SK-N-SH (cell line): ENCODE results near the gene SMARCE1. TPM values are rescaled to one million over a fixed set of nuclear protein-coding genes. Genes with fewer than 3 reads are reported as not detected.

ENCODE experiments used
- CTCF ChIA-PET: fragments of 300-600, 350-600 bp; formaldehyde crosslinking; extraction: SDS; loops from one replicate; lab custom pipeline; 2021; lab: Yijun Ruan, JAX
- POLR2A ChIA-PET: fragments of 350-600 bp; sonication (Branson Sonifier 250); formaldehyde crosslinking; extraction: SDS; loops from one replicate; lab custom pipeline; 2020; ENCODE audit warnings: antibody characterized with exemption, inconsistent platforms; lab: Yijun Ruan, JAX
- DNase-seq: peaks from one replicate; pipeline ENCODE4 v3.0.0; 2012
- H2AFZ ChIP-seq: fragments of 200-600 bp; sonication (generic); 2 replicates; pipeline ENCODE4 v1.8.1; 2016; ENCODE audit warnings: antibody characterized with exemption, mild to moderate bottlenecking, low read depth
- H3F3A ChIP-seq: fragments of 200-600 bp; sonication (generic); replicated peaks from 2 replicates; pipeline ENCODE3; 2016; ENCODE audit warnings: antibody characterized with exemption, mild to moderate bottlenecking; ENCODE audit not compliant: insufficient read depth
- H3K27ac ChIP-seq, 2 experiments: fragments of 200-500 bp in 1 of 2; fragments of 200-600 bp in 1 of 2; sonication (Bioruptor generic) in 1 of 2; sonication (generic), shearing (Covaris generic) in 1 of 2; 2 replicates each; pipeline versions ENCODE4 v1.5.1 to v1.6.1; 2014 to 2016; ENCODE audit warnings: low read depth in 2 of 2, inconsistent platforms in 1 of 2, low read length in 1 of 2, mild to moderate bottlenecking in 1 of 2, mixed read lengths in 1 of 2
- H3K27me3 ChIP-seq: fragments of 200-600 bp; sonication (generic), shearing (Covaris generic); 2 replicates; pipeline ENCODE4 v1.6.1; 2016; ENCODE audit warnings: mixed run types; ENCODE audit not compliant: insufficient read depth
- H3K36me3 ChIP-seq, 2 experiments: fragments of 200-500 bp in 1 of 2; fragments of 200-600 bp in 1 of 2; sonication (Bioruptor generic) in 1 of 2; sonication (generic) in 1 of 2; replicated peaks in 1 of 2; 2 replicates each; pipeline versions ENCODE3 to v1.5.1; 2014 to 2016; ENCODE audit warnings: low read length in 1 of 2, mild to moderate bottlenecking in 1 of 2; ENCODE audit not compliant: insufficient read depth in 2 of 2, control insufficient read depth in 1 of 2
- H3K4me1 ChIP-seq, 2 experiments: fragments of 200-500 bp in 1 of 2; fragments of 200-600 bp in 1 of 2; sonication (Bioruptor generic) in 1 of 2; sonication (generic), shearing (Covaris generic) in 1 of 2; 2 replicates each; pipeline versions ENCODE4 v1.5.1 to v1.6.1; 2014 to 2016; ENCODE audit warnings: low read depth in 1 of 2, low read length in 1 of 2, mixed run types in 1 of 2; ENCODE audit not compliant: insufficient read depth in 2 of 2, control insufficient read depth in 1 of 2
- H3K4me2 ChIP-seq: fragments of 200-600 bp; sonication (generic), shearing (Covaris generic); 2 replicates; pipeline ENCODE4 v1.6.1; 2017; ENCODE audit warnings: mixed run types
- H3K4me3 ChIP-seq, 2 experiments: fragments of 200-500 bp in 1 of 2; fragments of 200-600 bp in 1 of 2; sonication (Bioruptor generic) in 1 of 2; sonication (generic), shearing (Covaris generic) in 1 of 2; 2 replicates each; pipeline versions ENCODE4 v1.5.1 to v1.8.1; 2014 to 2016; ENCODE audit warnings: low read depth in 2 of 2, inconsistent platforms in 1 of 2, low read length in 1 of 2, mild to moderate bottlenecking in 1 of 2, mixed read lengths in 1 of 2, moderate library complexity in 1 of 2
- H3K79me2 ChIP-seq: fragments of 200-600 bp; sonication (generic); 2 replicates; pipeline ENCODE4 v1.8.1; 2017; ENCODE audit warnings: mild to moderate bottlenecking; ENCODE audit not compliant: insufficient read depth
- H3K9ac ChIP-seq: fragments of 200-600 bp; sonication (generic); 2 replicates; pipeline ENCODE4 v1.6.1; 2017; ENCODE audit warnings: mixed run types
- H3K9me2 ChIP-seq: fragments of 200-600 bp; sonication (generic); 2 replicates; pipeline ENCODE4 v1.6.1; 2017; ENCODE audit warnings: mixed run types
- H3K9me3 ChIP-seq: fragments of 200-600 bp; sonication (generic); 2 replicates; pipeline ENCODE4 v1.6.1; 2017; ENCODE audit warnings: mixed run types, mild to moderate bottlenecking, moderate library complexity
- H4K20me1 ChIP-seq: fragments of 200-600 bp; sonication (generic); 2 replicates; pipeline ENCODE4 v1.6.1; 2017; ENCODE audit warnings: mild to moderate bottlenecking, mixed run types; ENCODE audit not compliant: insufficient read depth
- CHD2 ChIP-seq: fragments of 150-350 bp; IDR thresholded peaks from 2 replicates; pipeline ENCODE4 v1.6.1; 2018; ENCODE audit warnings: low read length; ENCODE audit not compliant: partially characterized antibody
- ELF1 ChIP-seq: IDR thresholded peaks from 2 replicates; pipeline ENCODE4 v1.4.0; 2012
- FOSL2 ChIP-seq: IDR thresholded peaks from 2 replicates; pipeline ENCODE4 v1.4.0; 2012; ENCODE audit warnings: low read depth, mild to moderate bottlenecking, moderate library complexity, borderline replicate concordance
- MAX ChIP-seq: IDR thresholded peaks from 2 replicates; pipeline ENCODE4 v1.4.0; 2012; ENCODE audit warnings: low read depth
- MXI1 ChIP-seq: IDR thresholded peaks from 2 replicates; pipeline ENCODE4 v1.6.1; 2012; ENCODE audit warnings: mild to moderate bottlenecking, low read depth, low read length, improper control_type of control experiment
- NFIC ChIP-seq: IDR thresholded peaks from 2 replicates; pipeline ENCODE4 v1.4.0; 2012; ENCODE audit warnings: borderline replicate concordance
- RCOR1 ChIP-seq: fragments of 150-350 bp; IDR thresholded peaks from 2 replicates; pipeline ENCODE4 v1.6.1; 2017; ENCODE audit warnings: antibody characterized with exemption, low read length
- SMC3 ChIP-seq: IDR thresholded peaks from 2 replicates; pipeline ENCODE4 v1.6.1; 2012; ENCODE audit warnings: low read depth, low read length, improper control_type of control experiment
- WGBS: methylation state at CpG from one replicate; pipeline ENCODE4 v1.1.6; 2017; ENCODE audit warnings: low lambda C conversion rate; 5-methylcytosine and 5-hydroxymethylcytosine counted together
- polyA plus RNA-seq, 3 experiments: library from polyadenylated mRNA; depleted of rRNA; stranded (reverse); fragments of >200 nt; gene quantifications; 2 replicates each; pipeline ENCODE4 v1.2.3, GENCODE V29; 2012
- TF ChIP-seq, protein P1 (sequence below): IDR thresholded peaks from 2 replicates; pipeline ENCODE4 v1.6.1; 2012; ENCODE audit warnings: mild to moderate bottlenecking, low read depth, low read length, moderate library complexity
- TF ChIP-seq, protein P2 (sequence below): fragments of 150-350 bp; IDR thresholded peaks from 2 replicates; pipeline ENCODE4 v1.6.1; 2017; ENCODE audit warnings: antibody characterized with exemption, low read length, low read depth, borderline replicate concordance
- TF ChIP-seq, protein P3 (sequence below): IDR thresholded peaks from 2 replicates; pipeline ENCODE4 v1.4.0; 2012; ENCODE audit warnings: low read depth, borderline replicate concordance

SMARCE1 gene
- polyA plus RNA-seq, 1 of the 3 experiments (the other 2 are of a cell fraction), result 45.9 TPM

DNA sequence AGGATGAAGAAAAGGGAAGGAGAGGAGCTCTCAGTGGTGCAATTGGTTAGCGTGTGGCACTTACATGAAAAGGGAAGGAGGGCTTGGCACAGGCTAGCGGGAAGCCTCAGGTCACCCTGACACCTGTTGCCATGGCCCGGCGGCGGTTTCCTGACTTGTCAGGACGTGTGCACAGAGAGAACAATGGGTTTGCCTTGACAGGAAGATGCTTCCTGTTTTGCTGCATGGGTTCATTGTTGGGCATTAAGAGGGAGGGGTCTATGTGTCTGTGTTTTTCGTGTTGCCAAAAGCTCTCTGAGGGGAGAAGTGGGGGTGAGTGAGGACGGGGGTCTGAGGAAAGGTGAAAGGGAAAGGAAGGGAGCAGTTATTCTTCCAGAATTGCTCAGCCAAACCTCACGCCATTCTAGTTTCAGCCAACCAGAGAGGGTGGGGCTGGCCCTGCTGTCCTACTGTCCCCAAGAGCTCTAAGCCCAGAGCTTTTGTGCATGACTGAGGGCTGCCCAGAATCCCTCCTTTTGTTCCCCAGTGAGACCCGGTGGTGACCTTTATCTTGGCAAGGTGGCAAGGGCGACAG is 65.2 kb downstream of the SMARCE1 start:
- no peak overlapping the region for H3K27ac ChIP-seq
- H4K20me1 ChIP-seq, result no peaks in the 10 kb centered on the region
- H3K9me3 ChIP-seq, result no peaks in the 10 kb centered on the region
- no peak overlapping the region for H3K4me2 ChIP-seq
- no peaks in the 10 kb centered on the region for H3F3A ChIP-seq
- no peak overlapping the region for H3K9ac ChIP-seq
- CTCF ChIA-PET, result no interaction called here
- H3K9me2 ChIP-seq, result no peaks in the 10 kb centered on the region
- WGBS, result 19% methylated on average over 11 of the region's 11 CpGs
- no peaks in the 10 kb centered on the region for H3K36me3 ChIP-seq
- no peak for DNase-seq
- H3K27me3 ChIP-seq, result no peaks in the 10 kb centered on the region; the same call in 1 of the 2 replicates
- no peak overlapping the region for H2AFZ ChIP-seq
- TF ChIP-seq MAX (no peak), FOSL2 (no peak), ELF1 (no peak), CHD2 (no peak), RCOR1 (no peak)
- TF ChIP-seq, protein P1, sequence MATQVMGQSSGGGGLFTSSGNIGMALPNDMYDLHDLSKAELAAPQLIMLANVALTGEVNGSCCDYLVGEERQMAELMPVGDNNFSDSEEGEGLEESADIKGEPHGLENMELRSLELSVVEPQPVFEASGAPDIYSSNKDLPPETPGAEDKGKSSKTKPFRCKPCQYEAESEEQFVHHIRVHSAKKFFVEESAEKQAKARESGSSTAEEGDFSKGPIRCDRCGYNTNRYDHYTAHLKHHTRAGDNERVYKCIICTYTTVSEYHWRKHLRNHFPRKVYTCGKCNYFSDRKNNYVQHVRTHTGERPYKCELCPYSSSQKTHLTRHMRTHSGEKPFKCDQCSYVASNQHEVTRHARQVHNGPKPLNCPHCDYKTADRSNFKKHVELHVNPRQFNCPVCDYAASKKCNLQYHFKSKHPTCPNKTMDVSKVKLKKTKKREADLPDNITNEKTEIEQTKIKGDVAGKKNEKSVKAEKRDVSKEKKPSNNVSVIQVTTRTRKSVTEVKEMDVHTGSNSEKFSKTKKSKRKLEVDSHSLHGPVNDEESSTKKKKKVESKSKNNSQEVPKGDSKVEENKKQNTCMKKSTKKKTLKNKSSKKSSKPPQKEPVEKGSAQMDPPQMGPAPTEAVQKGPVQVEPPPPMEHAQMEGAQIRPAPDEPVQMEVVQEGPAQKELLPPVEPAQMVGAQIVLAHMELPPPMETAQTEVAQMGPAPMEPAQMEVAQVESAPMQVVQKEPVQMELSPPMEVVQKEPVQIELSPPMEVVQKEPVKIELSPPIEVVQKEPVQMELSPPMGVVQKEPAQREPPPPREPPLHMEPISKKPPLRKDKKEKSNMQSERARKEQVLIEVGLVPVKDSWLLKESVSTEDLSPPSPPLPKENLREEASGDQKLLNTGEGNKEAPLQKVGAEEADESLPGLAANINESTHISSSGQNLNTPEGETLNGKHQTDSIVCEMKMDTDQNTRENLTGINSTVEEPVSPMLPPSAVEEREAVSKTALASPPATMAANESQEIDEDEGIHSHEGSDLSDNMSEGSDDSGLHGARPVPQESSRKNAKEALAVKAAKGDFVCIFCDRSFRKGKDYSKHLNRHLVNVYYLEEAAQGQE, result no peak
- TF ChIP-seq, protein P2, sequence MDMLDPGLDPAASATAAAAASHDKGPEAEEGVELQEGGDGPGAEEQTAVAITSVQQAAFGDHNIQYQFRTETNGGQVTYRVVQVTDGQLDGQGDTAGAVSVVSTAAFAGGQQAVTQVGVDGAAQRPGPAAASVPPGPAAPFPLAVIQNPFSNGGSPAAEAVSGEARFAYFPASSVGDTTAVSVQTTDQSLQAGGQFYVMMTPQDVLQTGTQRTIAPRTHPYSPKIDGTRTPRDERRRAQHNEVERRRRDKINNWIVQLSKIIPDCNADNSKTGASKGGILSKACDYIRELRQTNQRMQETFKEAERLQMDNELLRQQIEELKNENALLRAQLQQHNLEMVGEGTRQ, result no peak
- TF ChIP-seq, protein P3, sequence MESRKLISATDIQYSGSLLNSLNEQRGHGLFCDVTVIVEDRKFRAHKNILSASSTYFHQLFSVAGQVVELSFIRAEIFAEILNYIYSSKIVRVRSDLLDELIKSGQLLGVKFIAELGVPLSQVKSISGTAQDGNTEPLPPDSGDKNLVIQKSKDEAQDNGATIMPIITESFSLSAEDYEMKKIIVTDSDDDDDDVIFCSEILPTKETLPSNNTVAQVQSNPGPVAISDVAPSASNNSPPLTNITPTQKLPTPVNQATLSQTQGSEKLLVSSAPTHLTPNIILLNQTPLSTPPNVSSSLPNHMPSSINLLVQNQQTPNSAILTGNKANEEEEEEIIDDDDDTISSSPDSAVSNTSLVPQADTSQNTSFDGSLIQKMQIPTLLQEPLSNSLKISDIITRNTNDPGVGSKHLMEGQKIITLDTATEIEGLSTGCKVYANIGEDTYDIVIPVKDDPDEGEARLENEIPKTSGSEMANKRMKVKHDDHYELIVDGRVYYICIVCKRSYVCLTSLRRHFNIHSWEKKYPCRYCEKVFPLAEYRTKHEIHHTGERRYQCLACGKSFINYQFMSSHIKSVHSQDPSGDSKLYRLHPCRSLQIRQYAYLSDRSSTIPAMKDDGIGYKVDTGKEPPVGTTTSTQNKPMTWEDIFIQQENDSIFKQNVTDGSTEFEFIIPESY, result no peak
- H3K4me3 ChIP-seq, result no peak overlapping the region
- H3K4me1 ChIP-seq, result no peaks in the 10 kb centered on the region; a peak in 1 of 4 replicates
- POLR2A ChIA-PET, result no interaction called here
- no peaks in the 10 kb centered on the region for H3K79me2 ChIP-seq

GRCh38 chr17:40580140-40580539 is 67.5 kb downstream of the SMARCE1 start:
- Histone ChIP-seq H2AFZ (no peak overlapping the region), H4K20me1 (no peaks in the 10 kb centered on the region), H3K9me2 (no peaks in the 10 kb centered on the region), H3K9me3 (no peaks in the 10 kb centered on the region), H3K4me1 (no peaks in the 10 kb centered on the region; a peak in 1 of 4 replicates), H3K4me3 (no peak overlapping the region), H3K27ac (no peak overlapping the region), H3F3A (no peaks in the 10 kb centered on the region), H3K36me3 (no peaks in the 10 kb centered on the region), H3K4me2 (no peak overlapping the region), H3K79me2 (no peaks in the 10 kb centered on the region), H3K27me3 (no peaks in the 10 kb centered on the region; the same call in 1 of the 2 replicates), H3K9ac (no peak overlapping the region)
- ChIA-PET CTCF (no interaction called here), POLR2A (no interaction called here)
- DNase-seq, result no peak
- TF ChIP-seq MXI1 (no peak), NFIC (no peak), SMC3 (no peak)
